ENCODE data around the gene GRM7.

- TF ChIP-seq CTCF (conservative IDR thresholded peaks at IDR 0.05; ENCODE audit: low read length) (no peak), EZH2phosphoT487 (IDR thresholded peaks at IDR 0.05; ENCODE audit: borderline replicate concordance, low read depth, low read length) (no peak)
Measured at GRCh38 chr3:7282988-7283387, 422.1 kb downstream of the GRM7 start.
